Measurements from ENCODE around the gene HOXC11. TPM values are rescaled to one million over a fixed set of nuclear protein-coding genes. Genes with fewer than 3 reads are reported as not detected.

HOXC11 gene
- total and polyA plus RNA-seq, 10 of the 15 experiments (the other 5 are each of a cell fraction or from before 2014, with no cell fraction given), result not detected

DNA sequence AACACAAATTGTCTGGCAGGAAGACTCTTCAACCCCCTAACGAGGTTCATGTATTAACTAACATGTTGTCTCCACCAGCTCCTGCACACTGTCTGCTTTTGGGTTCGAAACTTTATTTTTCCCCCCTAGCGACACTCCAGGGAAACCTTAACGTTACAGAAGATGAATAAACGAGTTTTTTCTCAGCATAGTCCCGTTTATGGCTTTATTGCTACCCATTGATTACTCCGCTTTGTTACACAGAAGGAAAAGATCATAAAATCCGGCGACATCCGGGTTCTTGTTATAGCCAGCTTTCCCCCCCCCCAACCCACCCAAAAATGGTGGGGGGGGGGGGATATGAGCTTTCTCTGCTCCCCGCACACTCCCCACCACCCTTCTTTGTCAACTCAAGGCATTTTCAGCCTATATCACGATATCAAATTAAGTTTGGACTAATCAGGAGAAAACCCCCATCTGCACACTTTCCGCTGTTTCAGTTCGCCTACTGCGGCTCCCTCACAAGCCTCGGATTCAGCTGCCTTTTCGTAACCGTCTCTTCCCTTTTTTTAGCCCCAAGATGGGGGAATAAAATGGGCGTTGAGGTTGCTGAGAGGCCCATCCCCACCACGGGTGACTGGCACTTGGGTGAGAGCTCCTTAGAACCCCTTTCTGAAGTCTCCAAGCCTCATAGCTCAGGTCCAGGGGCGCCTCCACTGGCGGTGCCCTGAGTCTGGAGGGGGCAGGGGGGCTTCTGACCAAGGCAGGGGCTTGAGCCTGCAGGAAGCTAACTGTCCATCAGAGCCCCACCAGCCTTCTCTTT lies 53.9 kb downstream of the HOXC11 start:
- in situ Hi-C loops (cut with MboI), result loop anchor here (10.0 kb wide), 2 partner anchors 168 to 338 kb away; partner anchors contain the start of gene GPR84
- TF ChIP-seq ATF3 (IDR thresholded peaks at IDR 0.05; ENCODE audit: borderline replicate concordance, extremely low read depth, low read depth, low read length) (no peak), SPI1 (IDR thresholded peaks at IDR 0.05; ENCODE audit: borderline replicate concordance, insufficient read depth, low read depth, low read length) (0 out of 2 replicates have a peak, but pooled peaks have one; percentile 9)
- TF ChIP-seq, protein P1, sequence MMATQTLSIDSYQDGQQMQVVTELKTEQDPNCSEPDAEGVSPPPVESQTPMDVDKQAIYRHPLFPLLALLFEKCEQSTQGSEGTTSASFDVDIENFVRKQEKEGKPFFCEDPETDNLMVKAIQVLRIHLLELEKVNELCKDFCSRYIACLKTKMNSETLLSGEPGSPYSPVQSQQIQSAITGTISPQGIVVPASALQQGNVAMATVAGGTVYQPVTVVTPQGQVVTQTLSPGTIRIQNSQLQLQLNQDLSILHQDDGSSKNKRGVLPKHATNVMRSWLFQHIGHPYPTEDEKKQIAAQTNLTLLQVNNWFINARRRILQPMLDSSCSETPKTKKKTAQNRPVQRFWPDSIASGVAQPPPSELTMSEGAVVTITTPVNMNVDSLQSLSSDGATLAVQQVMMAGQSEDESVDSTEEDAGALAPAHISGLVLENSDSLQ (IDR thresholded peaks at IDR 0.05), result peak; percentile 49; the same call in 1 of the 2 replicates
- Histone ChIP-seq H3K27me3 (replicated peaks in 1 of 2; ENCODE audit: control insufficient read depth in 2 of 2, insufficient read depth in 2 of 2, low read length in 1 of 2) (peaks cover 8 to 18% of the 10 kb centered on the region in 2 experiments), H3K4me3 (no peak overlapping the region), H3K36me3 (ENCODE audit: control insufficient read depth in 2 of 2, insufficient read depth in 2 of 2, low read length in 1 of 2) (no peaks in the 10 kb centered on the region), H3K9me3 (replicated peaks; ENCODE audit: control insufficient read depth, insufficient read depth, low read length) (no peaks in the 10 kb centered on the region), H3K4me1 (ENCODE audit: control insufficient read depth, insufficient read depth, low read length) (peaks cover 5% of the 10 kb centered on the region), H3K9ac (ENCODE audit: control insufficient read depth, insufficient read depth, low read length) (peak overlapping the region; percentile 31; the same call in 1 of the 2 replicates), H3K4me2 (ENCODE audit: control insufficient read depth, insufficient read depth) (peak overlapping the region; percentile 66), H4K20me1 (ENCODE audit: control insufficient read depth, insufficient read depth) (no peaks in the 10 kb centered on the region), H3K79me2 (ENCODE audit: control insufficient read depth, insufficient read depth, low read length) (no peaks in the 10 kb centered on the region), H2AFZ (ENCODE audit: control insufficient read depth, low read depth, low read length) (peak overlapping the region; percentile 77), H3K27ac (ENCODE audit: control insufficient read depth, insufficient read depth) (no peak overlapping the region; the same call in 1 of the 2 replicates)
- ATAC-seq (no peak), FAIRE-seq (no peak), DNase-seq (ENCODE audit: low read depth, low spot score) (no peak)
- CTCF ChIA-PET, result interaction anchor here (0.9 to 13.4 kb wide), 11 partner anchors 10 to 193 kb away, joined by 3 to 343 read pairs (median 13); partner anchors contain the start of genes HOXC10, HOXC4, HOXC8 and SMUG1
- BruUV-seq (replicated peaks), result no TSS peak
- intact Hi-C loops (cut with micrococcal nuclease; ENCODE audit: unreplicated experiment), result no loop called here
- WGBS (ENCODE audit: insufficient coverage, insufficient replicate concordance, low lambda C conversion rate, missing lambda C conversion rate), result 13% methylated on average over 21 of the region's 22 CpGs
- POLR2A ChIA-PET, result interaction anchor here (0.7 kb wide), 2 partner anchors 9 to 24 kb away, joined by 3 to 4 read pairs; no protein-coding TSS in a partner anchor
- RAD21 ChIA-PET (ENCODE audit: unreplicated experiment), result interaction anchor here (0.5 to 12.6 kb wide), 7 partner anchors 9 to 321 kb away, joined by 3 to 222 read pairs (median 4); partner anchors contain the start of genes HOXC8 and SMUG1
- SMC1A ChIA-PET (ENCODE audit: uncharacterized antibody, unreplicated experiment), result interaction anchor here (1.1 to 1.4 kb wide), 8 partner anchors 9 to 164 kb away, joined by 3 to 9 read pairs (median 4); partner anchors contain the start of gene SMUG1

MicroRNAs within 50 kb of the gene (microRNA counts, 767-probe panel; counts per million panel counts)
- 55.3 counts per million for microRNA hsa-miR-196a-5p

Small RNA genes within 50 kb of the gene (microRNA-seq; reads per million reads assigned to microRNA genes)
- 85.6 reads per million, percentile 73 among the genes with 10 or more reads in this experiment for gene MIR196A2

Small RNA genes within 50 kb of the gene (small RNA-seq; reads per million reads assigned to genes)
- gene AC012531.3 (not detected), gene AC012531.4 (not detected), gene MIR196A2 (0.20 reads per million), gene RF01905 (not detected), gene RF01906 (not detected)

Other genes with a start within 250 kb of the HOXC11 start
Only the 7 nearest of the 12 such genes appear.
- gene HOXC13, start 34.3 kb upstream of the HOXC11 start, total RNA-seq (2014; rRNA removed), result not detected in 2 replicates
- not detected in 2 replicates for gene HOXC13, start 34.3 kb upstream of the HOXC11 start, total RNA-seq (2014; rRNA removed; fragmentation: Illumina TruSeq; extraction: Trizol)
- gene HOXC13, start 34.3 kb upstream of the HOXC11 start, total RNA-seq (2021), result not detected in 2 replicates
- not detected in 2 replicates for gene HOXC13, start 34.3 kb upstream of the HOXC11 start, polyA plus RNA-seq (2011; rRNA removed)
- gene HOXC13, start 34.3 kb upstream of the HOXC11 start, polyA plus RNA-seq (2014; fragmentation: Illumina TruSeq; extraction: Trizol), result not detected in 2 replicates
- not detected for gene HOXC13, start 34.3 kb upstream of the HOXC11 start, polyA plus RNA-seq (2014; fragmentation: Nextera tagmentation; extraction: Ambion mirVana)
- not detected in 2 replicates for gene HOXC13, start 34.3 kb upstream of the HOXC11 start, polyA plus RNA-seq (2014; rRNA removed)
- not detected for gene HOXC13, start 34.3 kb upstream of the HOXC11 start, polyA plus RNA-seq (2016; fragmentation: Nextera tagmentation; extraction: Ambion mirVana)
- not detected in 2 replicates for gene HOXC12, start 18.2 kb upstream of the HOXC11 start, total RNA-seq (2014; rRNA removed)
- gene HOXC12, start 18.2 kb upstream of the HOXC11 start, total RNA-seq (2014; rRNA removed; fragmentation: Illumina TruSeq; extraction: Trizol), result not detected in 2 replicates
- gene HOXC12, start 18.2 kb upstream of the HOXC11 start, total RNA-seq (2021), result not detected in 2 replicates
- gene HOXC12, start 18.2 kb upstream of the HOXC11 start, polyA plus RNA-seq (2011; rRNA removed), result not detected in 2 replicates
- not detected in 2 replicates for gene HOXC12, start 18.2 kb upstream of the HOXC11 start, polyA plus RNA-seq (2014; fragmentation: Illumina TruSeq; extraction: Trizol)
- not detected for gene HOXC12, start 18.2 kb upstream of the HOXC11 start, polyA plus RNA-seq (2014; fragmentation: Nextera tagmentation; extraction: Ambion mirVana)
- gene HOXC12, start 18.2 kb upstream of the HOXC11 start, polyA plus RNA-seq (2014; rRNA removed), result not detected in 2 replicates
- not detected for gene HOXC12, start 18.2 kb upstream of the HOXC11 start, polyA plus RNA-seq (2016; fragmentation: Nextera tagmentation; extraction: Ambion mirVana)
- not detected in 2 replicates for gene HOTAIR, start 1.8 kb downstream of the HOXC11 start, total RNA-seq (2014; rRNA removed)
- gene HOTAIR, start 1.8 kb downstream of the HOXC11 start, total RNA-seq (2014; rRNA removed; fragmentation: Illumina TruSeq; extraction: Trizol), result not detected in 2 replicates
- gene HOTAIR, start 1.8 kb downstream of the HOXC11 start, total RNA-seq (2021), result not detected in 2 replicates
- not detected in 2 replicates for gene HOTAIR, start 1.8 kb downstream of the HOXC11 start, polyA plus RNA-seq (2011; rRNA removed)
- gene HOTAIR, start 1.8 kb downstream of the HOXC11 start, polyA plus RNA-seq (2014; fragmentation: Illumina TruSeq; extraction: Trizol), result not detected in 2 replicates
- gene HOTAIR, start 1.8 kb downstream of the HOXC11 start, polyA plus RNA-seq (2014; fragmentation: Nextera tagmentation; extraction: Ambion mirVana), result not detected
- not detected in 2 replicates for gene HOTAIR, start 1.8 kb downstream of the HOXC11 start, polyA plus RNA-seq (2014; rRNA removed)
- not detected for gene HOTAIR, start 1.8 kb downstream of the HOXC11 start, polyA plus RNA-seq (2016; fragmentation: Nextera tagmentation; extraction: Ambion mirVana)
- not detected in 2 replicates for gene HOXC10, start 12.0 kb downstream of the HOXC11 start, total RNA-seq (2014; rRNA removed)
- gene HOXC10, start 12.0 kb downstream of the HOXC11 start, total RNA-seq (2014; rRNA removed; fragmentation: Illumina TruSeq; extraction: Trizol), result not detected in 2 replicates
- 0.59 TPM in 1 of 2 replicates, not detected in the other for gene HOXC10, start 12.0 kb downstream of the HOXC11 start, total RNA-seq (2021)
- not detected in 2 replicates for gene HOXC10, start 12.0 kb downstream of the HOXC11 start, polyA plus RNA-seq (2011; rRNA removed)
- gene HOXC10, start 12.0 kb downstream of the HOXC11 start, polyA plus RNA-seq (2014; fragmentation: Illumina TruSeq; extraction: Trizol), result not detected in 2 replicates
- not detected for gene HOXC10, start 12.0 kb downstream of the HOXC11 start, polyA plus RNA-seq (2014; fragmentation: Nextera tagmentation; extraction: Ambion mirVana)
- not detected in 2 replicates for gene HOXC10, start 12.0 kb downstream of the HOXC11 start, polyA plus RNA-seq (2014; rRNA removed)
- not detected for gene HOXC10, start 12.0 kb downstream of the HOXC11 start, polyA plus RNA-seq (2016; fragmentation: Nextera tagmentation; extraction: Ambion mirVana)
- not detected in 2 replicates for gene HOXC9, start 27.0 kb downstream of the HOXC11 start, total RNA-seq (2014; rRNA removed)
- gene HOXC9, start 27.0 kb downstream of the HOXC11 start, total RNA-seq (2014; rRNA removed; fragmentation: Illumina TruSeq; extraction: Trizol), result not detected in 2 replicates
- gene HOXC9, start 27.0 kb downstream of the HOXC11 start, total RNA-seq (2021), result not detected in 2 replicates
- gene HOXC9, start 27.0 kb downstream of the HOXC11 start, polyA plus RNA-seq (2011; rRNA removed), result not detected in 2 replicates
- not detected in 2 replicates for gene HOXC9, start 27.0 kb downstream of the HOXC11 start, polyA plus RNA-seq (2014; fragmentation: Illumina TruSeq; extraction: Trizol)
- gene HOXC9, start 27.0 kb downstream of the HOXC11 start, polyA plus RNA-seq (2014; fragmentation: Nextera tagmentation; extraction: Ambion mirVana), result not detected
- gene HOXC9, start 27.0 kb downstream of the HOXC11 start, polyA plus RNA-seq (2014; rRNA removed), result not detected in 2 replicates
- gene HOXC9, start 27.0 kb downstream of the HOXC11 start, polyA plus RNA-seq (2016; fragmentation: Nextera tagmentation; extraction: Ambion mirVana), result not detected
- gene HOXC8, start 35.9 kb downstream of the HOXC11 start, total RNA-seq (2014; rRNA removed), result not detected in 2 replicates
- not detected in 2 replicates for gene HOXC8, start 35.9 kb downstream of the HOXC11 start, total RNA-seq (2014; rRNA removed; fragmentation: Illumina TruSeq; extraction: Trizol)
- not detected in 2 replicates for gene HOXC8, start 35.9 kb downstream of the HOXC11 start, total RNA-seq (2021)
- not detected in 2 replicates for gene HOXC8, start 35.9 kb downstream of the HOXC11 start, polyA plus RNA-seq (2011; rRNA removed)
- not detected in 2 replicates for gene HOXC8, start 35.9 kb downstream of the HOXC11 start, polyA plus RNA-seq (2014; fragmentation: Illumina TruSeq; extraction: Trizol)
- gene HOXC8, start 35.9 kb downstream of the HOXC11 start, polyA plus RNA-seq (2014; fragmentation: Nextera tagmentation; extraction: Ambion mirVana), result not detected
- not detected in 2 replicates for gene HOXC8, start 35.9 kb downstream of the HOXC11 start, polyA plus RNA-seq (2014; rRNA removed)
- gene HOXC8, start 35.9 kb downstream of the HOXC11 start, polyA plus RNA-seq (2016; fragmentation: Nextera tagmentation; extraction: Ambion mirVana), result not detected
- gene HOXC6, start 55.3 kb downstream of the HOXC11 start, total RNA-seq (2014; rRNA removed), result not detected in 2 replicates
- gene HOXC6, start 55.3 kb downstream of the HOXC11 start, total RNA-seq (2014; rRNA removed; fragmentation: Illumina TruSeq; extraction: Trizol), result 0.09 TPM in 1 of 2 replicates, not detected in the other
- gene HOXC6, start 55.3 kb downstream of the HOXC11 start, total RNA-seq (2021), result 0.27 and 0.38 TPM in 2 replicates
- 0.42 and 0.52 TPM in 2 replicates for gene HOXC6, start 55.3 kb downstream of the HOXC11 start, polyA plus RNA-seq (2011; rRNA removed)
- 0.06 TPM in 1 of 2 replicates, not detected in the other for gene HOXC6, start 55.3 kb downstream of the HOXC11 start, polyA plus RNA-seq (2014; fragmentation: Illumina TruSeq; extraction: Trizol)
- gene HOXC6, start 55.3 kb downstream of the HOXC11 start, polyA plus RNA-seq (2014; fragmentation: Nextera tagmentation; extraction: Ambion mirVana), result under 1 TPM in 1 of 2 experiments, not detected in 1; 0.02 TPM
- 0.55 TPM in 1 of 2 replicates, not detected in the other for gene HOXC6, start 55.3 kb downstream of the HOXC11 start, polyA plus RNA-seq (2014; rRNA removed)
- under 1 TPM in 1 of 2 experiments, not detected in 1; 0.54 TPM for gene HOXC6, start 55.3 kb downstream of the HOXC11 start, polyA plus RNA-seq (2016; fragmentation: Nextera tagmentation; extraction: Ambion mirVana)

All from GM12878 (cell line).